MM.1S (cell line): ENCODE data around the gene GABRB2.

Source experiments
- CTCF ChIP-seq: fragments of 300-600 bp; sonication (generic); IDR thresholded peaks from 2 replicates; pipeline ENCODE4 v1.5.1; 2016; ENCODE audit warnings: antibody characterized with exemption, low read length, mixed read lengths
- EZH2 ChIP-seq: fragments of 300-600 bp; sonication (generic); optimal IDR thresholded peaks from 2 replicates; pipeline ENCODE3; 2017; ENCODE audit warnings: low read depth, mild to moderate bottlenecking, antibody characterized with exemption, low read length, mixed read lengths
- EZH2phosphoT487 ChIP-seq: fragments of 300-600 bp; sonication (generic); IDR thresholded peaks from 2 replicates; pipeline ENCODE4 v1.6.1; 2018; ENCODE audit warnings: antibody characterized with exemption, low read length

DNA sequence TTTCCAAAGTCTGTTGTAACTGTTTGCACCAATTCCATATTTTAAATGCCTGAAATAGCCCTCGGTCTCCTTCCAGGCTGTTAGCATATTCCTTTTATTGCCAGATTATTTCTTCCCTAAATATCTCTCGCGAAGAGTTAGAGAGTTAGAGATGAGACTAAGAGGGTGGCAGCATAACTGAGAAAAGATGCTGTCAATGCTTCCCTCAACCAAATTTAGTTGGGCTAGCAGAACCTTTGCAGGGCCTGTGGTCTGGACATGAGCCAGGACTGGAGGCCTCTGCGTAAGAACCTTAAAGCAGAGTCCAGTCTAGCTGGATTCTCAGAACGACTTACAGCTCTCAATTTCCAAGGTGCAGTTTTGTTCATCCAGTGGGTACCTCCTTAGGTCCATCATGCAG lies 135.9 kb downstream of the GABRB2 start:
- no peak for TF ChIP-seq CTCF
- no peak for TF ChIP-seq EZH2
- no peak for TF ChIP-seq EZH2phosphoT487
